Peyer's patch (tissue), 4 donors: ENCODE measurements around the gene NAV1. TPM values are rescaled to one million over a fixed set of nuclear protein-coding genes. Genes with fewer than 3 reads are reported as not detected.
A peak's percentile ranks its signal among the peaks of the same experiment; 100 is the strongest.

Experiments
- DNase-seq, 3 donors: peaks; one replicate each; pipeline ENCODE4 v3.0.0-alpha.2; 2017 to 2019
- H3K27ac ChIP-seq, 4 donors: fragments of 200-600 bp; sonication (generic); one replicate each; pipeline ENCODE4 v1.5.1; 2016 to 2019
- H3K27me3 ChIP-seq, 2 donors: fragments of 200-600 bp; sonication (generic); one replicate each; pipeline ENCODE4 v1.5.1; 2019
- H3K36me3 ChIP-seq, 3 donors: fragments of 200-600 bp; sonication (generic); one replicate each; pipeline ENCODE4 v1.5.1; 2016 to 2019
- H3K4me1 ChIP-seq, 4 donors: fragments of 200-600 bp; sonication (generic); one replicate each; pipeline ENCODE4 v1.5.1; 2016 to 2019
- H3K4me3 ChIP-seq, 4 donors: fragments of 200-600 bp; sonication (generic); 1 replicate in 3 of 4; 2 replicates in 1 of 4; pipeline ENCODE4 v1.5.1; 2016 to 2019; ENCODE audit warnings: mild to moderate bottlenecking in 1 of 4
- H3K9me3 ChIP-seq, 4 donors: fragments of 200-600 bp; sonication (generic); one replicate each; pipeline ENCODE4 v1.5.1; 2016 to 2019; ENCODE audit warnings: mild to moderate bottlenecking in 1 of 4
- POLR2A ChIP-seq, 2 donors: fragments of 450-650 bp; IDR thresholded peaks; one replicate each; pipeline ENCODE4 v1.5.1; 2017; ENCODE audit warnings: antibody characterized with exemption in 2 of 2, mild to moderate bottlenecking in 2 of 2, moderate library complexity in 2 of 2
- total RNA-seq, 4 donors: library from RNA; depleted of rRNA; stranded (reverse); fragments of >200 nt; gene quantifications; one replicate each; pipeline ENCODE4 v1.1.0, GENCODE V29; 2016
- TF ChIP-seq, protein P1 (sequence below), 6 experiments: fragments of 450-650 bp in 4 of 6; fragments of 200-600 bp in 2 of 6; sonication (generic) in 1 of 6; IDR thresholded peaks; one replicate each; pipeline ENCODE4 v1.5.1; 2017 to 2019; ENCODE audit warnings: antibody characterized with exemption in 6 of 6, mild to moderate bottlenecking in 3 of 6, moderate library complexity in 1 of 6

Gene NAV1
- total RNA-seq, 4 donors from 2014 or later = 6.7 to 47.9 (median 14.9) TPM

DNA sequence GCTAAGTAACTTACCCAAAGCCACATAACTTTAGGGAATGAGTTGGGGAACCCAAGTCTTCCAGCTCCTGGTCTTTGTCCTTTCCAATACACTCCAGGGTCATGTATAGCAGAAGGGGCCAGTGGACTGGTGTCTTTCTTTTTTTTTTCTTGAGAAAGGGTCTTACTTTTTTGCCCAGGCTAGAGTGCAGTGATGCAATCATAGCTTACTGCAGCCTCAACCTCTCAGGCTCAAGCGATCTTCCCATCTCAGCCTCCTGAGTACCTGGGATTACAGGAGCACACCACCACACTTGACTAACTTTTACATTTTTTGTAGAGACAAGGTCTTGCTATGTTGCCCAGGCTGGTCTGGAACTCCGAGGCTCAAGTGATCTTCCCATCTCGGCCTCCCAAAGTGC lies 12.2 kb downstream of the NAV1 start:
- no peak for DNase-seq
- peaks cover 0 to 4% (median 0%) of the 10 kb centered on the region in 4 donors for H3K4me1 ChIP-seq
- no peaks in the 10 kb centered on the region for H3K36me3 ChIP-seq
- H3K4me3 ChIP-seq = no peak overlapping the region
- H3K9me3 ChIP-seq = no peaks in the 10 kb centered on the region
- TF ChIP-seq, protein P1, sequence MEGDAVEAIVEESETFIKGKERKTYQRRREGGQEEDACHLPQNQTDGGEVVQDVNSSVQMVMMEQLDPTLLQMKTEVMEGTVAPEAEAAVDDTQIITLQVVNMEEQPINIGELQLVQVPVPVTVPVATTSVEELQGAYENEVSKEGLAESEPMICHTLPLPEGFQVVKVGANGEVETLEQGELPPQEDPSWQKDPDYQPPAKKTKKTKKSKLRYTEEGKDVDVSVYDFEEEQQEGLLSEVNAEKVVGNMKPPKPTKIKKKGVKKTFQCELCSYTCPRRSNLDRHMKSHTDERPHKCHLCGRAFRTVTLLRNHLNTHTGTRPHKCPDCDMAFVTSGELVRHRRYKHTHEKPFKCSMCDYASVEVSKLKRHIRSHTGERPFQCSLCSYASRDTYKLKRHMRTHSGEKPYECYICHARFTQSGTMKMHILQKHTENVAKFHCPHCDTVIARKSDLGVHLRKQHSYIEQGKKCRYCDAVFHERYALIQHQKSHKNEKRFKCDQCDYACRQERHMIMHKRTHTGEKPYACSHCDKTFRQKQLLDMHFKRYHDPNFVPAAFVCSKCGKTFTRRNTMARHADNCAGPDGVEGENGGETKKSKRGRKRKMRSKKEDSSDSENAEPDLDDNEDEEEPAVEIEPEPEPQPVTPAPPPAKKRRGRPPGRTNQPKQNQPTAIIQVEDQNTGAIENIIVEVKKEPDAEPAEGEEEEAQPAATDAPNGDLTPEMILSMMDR (IDR thresholded peaks at IDR 0.05) = no peak
- no peak for TF ChIP-seq POLR2A (IDR thresholded peaks at IDR 0.05)
- no peak overlapping the region for H3K27ac ChIP-seq
- H3K27me3 ChIP-seq = no peaks in the 10 kb centered on the region

DNA sequence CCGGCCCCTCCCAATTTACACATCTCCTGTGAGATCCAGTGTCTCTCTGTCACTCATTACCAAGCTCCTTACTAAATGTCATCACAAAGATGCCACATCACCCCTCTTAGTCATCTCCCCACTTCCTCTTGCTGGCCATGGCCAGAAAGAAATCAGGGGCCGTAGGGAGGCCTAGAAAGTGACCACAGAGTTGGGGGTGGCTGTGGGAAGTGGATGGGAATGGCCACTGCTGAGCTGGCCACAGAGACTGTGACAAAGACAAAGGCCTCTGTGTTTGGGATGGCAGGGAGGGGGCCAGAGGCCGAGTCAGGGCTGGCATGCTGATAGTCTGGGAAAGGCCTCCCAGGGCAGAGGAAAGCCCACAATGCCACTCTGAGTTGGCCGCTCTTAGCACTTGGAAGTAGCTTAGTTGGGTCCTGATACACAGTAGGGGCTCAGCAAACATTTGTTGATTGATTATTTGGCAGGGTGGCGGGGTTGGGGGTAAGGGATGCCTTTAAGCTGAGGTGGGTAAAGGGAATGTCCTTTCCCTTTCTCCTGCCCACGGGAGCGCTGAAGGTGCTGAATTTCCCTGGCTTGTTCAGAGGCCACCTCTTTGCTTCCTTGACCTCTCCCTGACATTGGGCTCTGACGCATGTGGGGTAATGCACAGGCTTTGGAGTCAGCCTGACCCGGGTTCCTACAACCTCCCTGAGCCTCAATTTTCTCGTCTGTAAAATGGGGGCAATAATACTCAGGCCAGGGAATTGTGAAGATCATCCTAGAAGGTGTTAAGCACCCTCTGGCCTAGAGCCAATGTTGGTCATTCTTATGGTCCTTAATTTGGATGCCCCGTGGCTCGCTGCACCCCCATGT lies 13.2 kb downstream of the NAV1 start:
- Histone ChIP-seq H3K27me3 (no peaks in the 10 kb centered on the region), H3K9me3 (no peaks in the 10 kb centered on the region), H3K36me3 (no peaks in the 10 kb centered on the region), H3K27ac (peak overlapping the region in 1 of 4 donors; percentile 9), H3K4me1 (peaks cover 0 to 4% (median 0%) of the 10 kb centered on the region in 4 donors), H3K4me3 (no peak overlapping the region)
- TF ChIP-seq POLR2A (IDR thresholded peaks at IDR 0.05) = no peak
- TF ChIP-seq, protein P1 (IDR thresholded peaks at IDR 0.05) = no peak
- no peak for DNase-seq

DNA sequence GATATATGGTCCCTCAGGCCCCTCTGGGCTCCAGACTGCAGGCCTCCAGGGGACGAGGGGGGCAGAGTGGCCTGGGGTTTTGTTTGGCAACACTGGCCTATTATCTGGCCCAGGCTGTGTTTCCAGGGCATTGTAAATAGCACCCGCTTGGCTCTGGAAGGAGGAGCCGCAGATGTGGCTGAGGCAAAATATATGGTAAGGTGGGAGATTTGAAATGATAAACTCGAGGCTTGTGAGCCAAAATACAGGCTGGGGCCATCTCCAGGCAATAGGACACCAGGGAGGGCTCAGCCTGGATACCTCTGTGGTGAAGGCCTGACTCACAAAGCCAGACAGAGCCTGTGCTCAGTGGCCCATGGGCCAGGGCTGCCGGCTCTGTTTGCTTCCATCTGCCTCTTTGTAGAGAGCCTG lies 14.0 kb downstream of the NAV1 start:
- TF ChIP-seq, protein P1 (IDR thresholded peaks at IDR 0.05) = no peak
- no peak for TF ChIP-seq POLR2A (IDR thresholded peaks at IDR 0.05)

DNA sequence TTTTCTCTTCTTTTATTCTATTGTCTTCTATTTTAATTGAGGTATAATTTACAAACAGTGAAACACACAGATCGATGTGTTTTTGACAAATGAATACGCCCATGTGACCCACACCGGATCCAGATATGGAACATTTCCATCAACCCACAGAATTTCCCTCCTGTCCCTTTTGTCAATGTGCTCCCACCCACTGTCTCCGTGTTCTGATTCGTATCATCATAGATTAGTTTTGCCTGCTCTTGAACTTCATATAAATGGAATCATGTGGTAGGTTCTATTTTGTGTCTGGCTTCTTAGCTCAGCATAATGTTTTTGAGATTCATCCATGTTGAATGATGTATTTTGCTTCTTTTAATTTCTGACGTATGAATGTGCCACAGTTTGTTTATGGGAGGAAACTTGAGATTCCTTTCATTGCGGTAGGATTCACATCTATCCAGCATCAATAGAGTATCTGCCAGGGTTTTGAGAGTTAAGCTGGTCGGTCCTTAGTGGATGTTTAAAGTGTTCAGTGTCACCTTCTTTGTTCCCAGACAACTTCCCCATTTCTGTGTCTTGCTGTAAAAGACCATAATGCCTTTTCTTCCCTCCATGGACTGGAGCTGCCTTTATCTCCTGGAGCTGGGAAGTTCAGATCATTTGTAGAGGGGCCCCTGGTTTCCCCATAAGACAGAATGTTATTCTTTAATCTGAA lies 14.7 kb downstream of the NAV1 start:
- Histone ChIP-seq H3K4me3 (no peak overlapping the region), H3K27ac (peak overlapping the region in 2 of 4 donors; percentile 2 to 10)
- DNase-seq = no peak

More for the DNA sequence above, 14.0 kb downstream of the NAV1 start:
- Histone ChIP-seq H3K27ac (peak overlapping the region in 2 of 4 donors; percentile 2 to 10), H3K27me3 (no peaks in the 10 kb centered on the region), H3K4me3 (no peak overlapping the region), H3K4me1 (peaks cover 0 to 4% (median 0%) of the 10 kb centered on the region in 4 donors), H3K36me3 (no peaks in the 10 kb centered on the region), H3K9me3 (no peaks in the 10 kb centered on the region)
- DNase-seq = peak in 1 of 3 donors; percentile 39

DNA sequence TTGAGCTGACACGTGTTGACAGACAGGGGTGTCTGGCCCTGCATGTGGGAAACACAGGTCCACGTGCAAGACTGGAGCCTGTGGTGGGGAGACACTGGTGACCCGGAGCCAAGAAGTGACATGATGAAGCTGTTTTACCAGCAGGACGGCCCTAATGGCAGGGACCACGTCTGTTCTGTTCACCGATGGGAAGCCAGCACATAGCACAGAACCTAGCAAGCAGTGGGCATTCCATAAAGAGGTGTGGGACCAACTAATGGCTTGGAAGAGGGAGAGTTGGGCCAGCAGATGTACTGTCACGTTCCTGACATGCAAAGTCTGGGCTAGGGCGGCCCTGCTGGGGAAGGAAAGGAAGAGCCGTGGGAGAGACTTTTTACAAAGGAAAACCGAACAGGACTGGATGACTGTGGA lies 15.3 kb downstream of the NAV1 start:
- peaks cover 0 to 4% (median 0%) of the 10 kb centered on the region in 4 donors for H3K4me1 ChIP-seq
- no peaks in the 10 kb centered on the region for H3K27me3 ChIP-seq
- no peak for TF ChIP-seq POLR2A (IDR thresholded peaks at IDR 0.05)
- TF ChIP-seq, protein P1 (IDR thresholded peaks at IDR 0.05) = no peak
- no peaks in the 10 kb centered on the region for H3K36me3 ChIP-seq
- no peaks in the 10 kb centered on the region for H3K9me3 ChIP-seq
- peak overlapping the region in 1 of 4 donors; percentile 2 for H3K27ac ChIP-seq
- no peak for DNase-seq
- H3K4me3 ChIP-seq = no peak overlapping the region

More for the DNA sequence above, 14.7 kb downstream of the NAV1 start:
- TF ChIP-seq, protein P1 (IDR thresholded peaks at IDR 0.05) = no peak
- TF ChIP-seq POLR2A (IDR thresholded peaks at IDR 0.05) = no peak
- peaks cover 0 to 4% (median 0%) of the 10 kb centered on the region in 4 donors for H3K4me1 ChIP-seq
- H3K9me3 ChIP-seq = no peaks in the 10 kb centered on the region
- H3K27me3 ChIP-seq = no peaks in the 10 kb centered on the region
- no peaks in the 10 kb centered on the region for H3K36me3 ChIP-seq
